Common myeloid progenitor, CD34-positive (primary cell): Measurements from ENCODE around the gene CRIP2.
A peak's percentile ranks its signal among the peaks of the same experiment; 100 is the strongest.

Source experiments
- CTCF ChIA-PET: fragments of 350-600 bp; sonication (Branson Sonifier 250); formaldehyde crosslinking; loops from one replicate; lab custom pipeline; 2021; ENCODE audit warnings: antibody characterized with exemption; lab: Charles Lee
- POLR2A ChIA-PET: fragments of 350-600 bp; sonication (Branson Sonifier 250); formaldehyde crosslinking; loops from one replicate; lab custom pipeline; 2021; ENCODE audit warnings: antibody characterized with exemption; lab: Charles Lee
- DNase-seq, 3 donors: peaks; one replicate each; pipeline versions ENCODE4 v3.0.0 to v3.0.0-alpha.2; 2013
- H3K27ac ChIP-seq, 2 experiments: 1 replicate in 1 of 2; 2 replicates in 1 of 2; pipeline ENCODE4 v1.7.0; 2013; ENCODE audit warnings: inconsistent platforms in 2 of 2, low read length in 2 of 2, mild to moderate bottlenecking in 2 of 2, low read depth in 1 of 2, moderate library complexity in 1 of 2; ENCODE audit not compliant: severe bottlenecking in 2 of 2, insufficient read depth in 1 of 2, poor library complexity in 1 of 2
- H3K27me3 ChIP-seq, 5 experiments: replicated peaks in 2 of 5; 1 replicate in 3 of 5; 2 replicates in 2 of 5; pipeline versions ENCODE4 v1.6.1 to v1.7.0; 2013; ENCODE audit warnings: low read length in 4 of 5, mild to moderate bottlenecking in 2 of 5, moderate library complexity in 2 of 5, inconsistent platforms in 1 of 5; ENCODE audit not compliant: insufficient read depth in 5 of 5, control insufficient read depth in 4 of 5
- H3K36me3 ChIP-seq, 4 experiments: 1 replicate in 2 of 4; 2 replicates in 2 of 4; pipeline versions ENCODE4 v1.6.1 to v1.7.0; 2013; ENCODE audit warnings: low read length in 3 of 4, control low read depth in 1 of 4, mild to moderate bottlenecking in 1 of 4; ENCODE audit not compliant: control insufficient read depth in 4 of 4, insufficient read depth in 4 of 4
- H3K4me1 ChIP-seq, 4 experiments: 1 replicate in 3 of 4; 2 replicates in 1 of 4; pipeline versions ENCODE4 v1.6.1 to v1.7.1; 2013; ENCODE audit warnings: low read length in 3 of 4, mild to moderate bottlenecking in 3 of 4, control low read depth in 1 of 4, inconsistent platforms in 1 of 4, moderate library complexity in 1 of 4; ENCODE audit not compliant: control insufficient read depth in 4 of 4, insufficient read depth in 4 of 4; ENCODE audit errors: control extremely low read depth in 1 of 4
- H3K4me3 ChIP-seq, 7 experiments: 1 replicate in 4 of 7; 2 replicates in 3 of 7; pipeline versions ENCODE4 v1.5.1 to v1.7.0; 2013; ENCODE audit warnings: mild to moderate bottlenecking in 7 of 7, low read length in 6 of 7, moderate library complexity in 6 of 7, inconsistent platforms in 2 of 7, low read depth in 2 of 7, control low read depth in 1 of 7; ENCODE audit not compliant: insufficient read depth in 4 of 7, control insufficient read depth in 1 of 7; ENCODE audit errors: extremely low read depth in 1 of 7
- H3K9me3 ChIP-seq, 5 experiments: 1 replicate in 4 of 5; 2 replicates in 1 of 5; pipeline versions ENCODE4 v1.6.1 to v1.7.1; 2013; ENCODE audit warnings: low read length in 4 of 5, mild to moderate bottlenecking in 2 of 5, inconsistent platforms in 1 of 5, low read depth in 1 of 5, moderate library complexity in 1 of 5; ENCODE audit not compliant: control insufficient read depth in 4 of 5, insufficient read depth in 2 of 5; ENCODE audit errors: control extremely low read depth in 1 of 5
- WGBS: methylation state at CpG from one replicate; pipeline ENCODE4 v1.1.5; 2013; ENCODE audit not compliant: insufficient coverage; 5-methylcytosine and 5-hydroxymethylcytosine counted together

CRIP2 gene

DNA sequence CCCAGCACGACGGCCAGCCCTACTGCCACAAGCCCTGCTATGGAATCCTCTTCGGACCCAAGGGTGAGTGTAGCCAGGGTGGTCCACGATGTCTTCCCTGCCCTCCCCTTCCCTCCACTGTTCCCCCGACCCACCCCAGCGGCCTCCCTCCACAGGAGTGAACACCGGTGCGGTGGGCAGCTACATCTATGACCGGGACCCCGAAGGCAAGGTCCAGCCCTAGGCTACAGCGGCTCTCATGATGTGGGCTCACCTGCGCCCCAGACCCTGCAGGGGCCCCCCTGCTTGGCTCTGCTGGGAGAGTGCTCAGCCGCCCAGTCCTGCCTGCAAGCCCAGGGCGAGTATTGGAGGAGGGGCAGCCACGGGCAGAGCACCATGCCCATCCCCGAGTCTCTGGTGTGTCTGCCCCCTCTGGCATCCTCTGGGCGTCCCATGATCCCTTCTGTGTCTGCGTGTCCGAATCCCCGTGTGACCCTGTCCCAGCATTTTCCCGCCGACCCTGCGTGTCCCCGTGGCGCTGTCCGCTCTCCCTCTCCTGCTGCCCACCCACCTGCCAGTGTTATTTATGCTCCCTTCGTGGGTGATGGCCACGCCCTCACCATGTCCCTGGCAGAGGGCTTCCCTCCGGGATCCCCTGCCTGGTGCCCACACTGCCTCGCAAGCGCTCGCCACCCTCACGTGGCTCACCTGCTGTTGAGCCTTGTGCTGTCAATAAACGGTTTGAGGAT, 5.0 kb downstream of the CRIP2 start:
- Histone ChIP-seq H3K9me3 (no peaks in the 10 kb centered on the region), H3K4me1 (peaks cover 0 to 88% (median 58%) of the 10 kb centered on the region in 4 experiments), H3K36me3 (peaks cover 0 to 6% (median 0%) of the 10 kb centered on the region in 4 experiments), H3K27ac (no peak overlapping the region), H3K4me3 (no peak overlapping the region), H3K27me3 (peaks cover 0 to 58% (median 19%) of the 10 kb centered on the region in 5 experiments)
- ChIA-PET CTCF (interaction anchor here (1.1 to 7.4 kb wide), 4 partner anchors 9 to 114 kb away, joined by 4 to 77 read pairs (median 8); no protein-coding TSS in a partner anchor), POLR2A (no interaction called here)
- DNase-seq: no peak
- 31% methylated on average over 33 of the region's 34 CpGs for WGBS

DNA sequence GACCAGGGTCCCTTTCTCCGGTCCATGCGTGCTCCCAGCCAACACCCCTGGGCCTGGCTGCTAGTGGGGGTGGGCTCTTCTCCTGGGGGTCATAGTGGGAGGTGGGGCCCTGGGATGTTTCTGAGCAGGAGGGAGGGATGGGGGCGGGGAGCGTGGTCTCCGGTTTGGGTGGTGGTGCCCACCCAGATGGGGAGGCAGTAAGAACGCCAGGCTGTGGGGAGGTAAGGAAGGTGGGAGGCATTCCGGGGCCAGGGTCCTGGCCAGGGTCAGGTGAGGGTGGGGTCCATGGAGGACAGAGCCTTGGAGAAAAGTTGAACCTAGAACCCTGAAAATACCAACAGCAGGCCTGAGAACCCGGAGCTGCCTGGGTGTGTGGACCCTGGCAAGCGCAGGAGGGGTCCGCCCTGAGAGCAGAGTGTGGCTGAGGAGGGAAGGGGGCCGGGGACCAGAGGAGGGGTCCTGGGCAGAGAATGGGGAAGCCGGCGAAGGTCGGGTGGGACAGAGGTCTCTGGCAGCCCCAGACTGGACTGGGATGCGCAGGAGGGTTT, 5.7 kb downstream of the CRIP2 start:
- Histone ChIP-seq H3K27ac (peak overlapping the region in 1 of 2 experiments; percentile 97), H3K36me3 (peaks cover 0 to 6% (median 0%) of the 10 kb centered on the region in 4 experiments), H3K4me1 (peaks cover 0 to 88% (median 55%) of the 10 kb centered on the region in 4 experiments), H3K4me3 (peak overlapping the region in 3 of 7 experiments; percentile 64 to 78 (median 67)), H3K9me3 (no peaks in the 10 kb centered on the region), H3K27me3 (peaks cover 0 to 58% (median 19%) of the 10 kb centered on the region in 5 experiments)
- CTCF ChIA-PET: interaction anchor here (0.7 to 7.4 kb wide), 13 partner anchors 9 to 139 kb away, joined by 3 to 77 read pairs (median 4); no protein-coding TSS in a partner anchor
- 52% methylated on average over 12 of the region's 15 CpGs for WGBS
- POLR2A ChIA-PET: interaction anchor here (2.2 kb wide), 1 partner anchor 10 kb away, joined by 23 read pairs; the partner anchor contains the start of gene TEDC1
- no peak for DNase-seq

DNA sequence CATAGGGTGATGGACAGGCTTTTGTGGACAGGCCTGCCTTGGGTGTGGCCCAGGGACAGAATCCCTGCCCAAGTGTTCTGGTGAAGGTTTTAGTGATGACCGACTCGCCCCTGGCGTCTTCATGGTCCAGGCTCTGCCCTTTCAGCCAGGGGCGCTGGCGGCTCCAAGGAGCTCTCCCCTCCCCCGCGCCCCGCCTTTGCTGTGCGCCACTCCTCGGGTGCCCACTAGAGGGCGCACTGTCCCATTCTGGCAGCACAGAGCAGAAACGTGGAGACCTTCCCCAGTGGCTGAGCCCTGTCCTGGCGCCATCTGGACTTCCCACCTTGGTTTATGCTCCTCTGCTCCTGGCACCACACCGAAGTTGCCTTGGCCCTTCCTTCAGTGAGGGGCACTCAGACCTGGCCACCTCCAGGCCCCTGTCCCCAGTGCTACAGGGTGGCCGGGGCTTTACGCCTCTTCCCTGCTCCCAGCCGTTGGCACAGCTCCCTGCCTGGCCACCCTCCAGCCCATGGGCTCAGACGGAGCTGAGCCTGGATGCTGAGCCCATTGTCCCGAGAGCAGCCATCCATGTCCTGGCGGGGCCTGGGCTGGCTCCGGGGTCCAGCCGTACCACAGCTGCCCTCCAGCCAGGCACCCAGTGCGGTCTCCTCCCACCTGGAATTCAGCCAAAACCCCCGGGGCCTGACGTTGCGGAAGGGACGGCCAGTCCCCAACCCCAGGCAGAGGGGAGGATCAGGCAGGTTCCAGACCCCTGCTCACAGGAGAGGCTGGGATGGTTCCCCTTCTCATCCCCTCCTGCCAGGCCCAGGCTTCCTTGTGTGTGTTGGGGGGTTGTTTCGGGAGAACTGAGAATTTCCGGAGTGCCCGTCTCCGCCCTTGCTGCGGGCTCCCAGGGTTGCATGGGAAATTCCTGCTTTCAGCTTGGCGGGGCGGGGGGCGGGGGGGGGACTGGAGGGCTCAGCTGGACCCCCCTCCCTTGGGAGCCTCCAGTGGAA, 6.5 kb downstream of the CRIP2 start:
- Histone ChIP-seq H3K4me1 (peaks cover 0 to 89% (median 57%) of the 10 kb centered on the region in 4 experiments), H3K27ac (peak overlapping the region; percentile 93 to 97), H3K9me3 (no peaks in the 10 kb centered on the region), H3K27me3 (peaks cover 0 to 58% (median 21%) of the 10 kb centered on the region in 5 experiments), H3K36me3 (peaks cover 0 to 6% (median 0%) of the 10 kb centered on the region in 4 experiments), H3K4me3 (peak overlapping the region; percentile 23 to 78 (median 53))
- DNase-seq: peak; percentile 89 to 93 (median 90)
- ChIA-PET POLR2A (interaction anchor here (0.7 to 2.2 kb wide), 3 partner anchors 9 to 337 kb away, joined by 4 to 23 read pairs (median 7); partner anchors contain the start of gene TEDC1), CTCF (interaction anchor here (0.7 to 7.4 kb wide), 17 partner anchors 9 to 139 kb away, joined by 3 to 77 read pairs (median 4); no protein-coding TSS in a partner anchor)
- under 1% methylated on average over 27 of the region's 35 CpGs for WGBS

DNA sequence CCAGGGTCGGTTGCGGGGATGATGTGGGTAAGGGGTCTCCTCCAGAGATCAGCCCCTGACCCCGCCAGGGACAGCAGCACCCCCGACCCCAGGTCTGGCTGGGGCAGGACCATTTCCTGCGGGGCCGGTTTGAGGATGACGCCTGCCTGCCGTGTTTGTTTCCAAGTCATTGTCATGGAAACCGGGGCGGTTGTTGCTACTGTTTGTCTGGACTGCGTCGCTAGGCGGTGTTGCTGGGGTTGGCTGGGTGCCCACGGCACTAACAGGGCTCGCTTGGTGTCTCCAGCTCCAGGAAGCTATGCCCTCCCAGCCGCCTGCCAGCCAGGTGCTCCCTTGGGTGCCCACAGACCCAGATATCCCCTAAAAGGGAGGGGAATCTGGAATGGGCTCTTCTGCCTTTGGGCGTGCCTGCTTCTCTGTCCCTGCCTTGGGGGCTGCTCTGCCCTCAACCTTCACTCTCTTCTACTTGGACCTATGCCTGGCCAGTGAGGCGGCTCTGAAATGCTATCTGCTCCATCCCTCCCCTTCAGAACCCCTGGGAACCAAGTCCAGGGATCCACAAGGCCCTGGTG, 7.4 kb downstream of the CRIP2 start:
- peak; percentile 98 to 99 (median 99) for DNase-seq
- CTCF ChIA-PET: interaction anchor here (0.9 to 7.4 kb wide), 12 partner anchors 8 to 117 kb away, joined by 3 to 77 read pairs (median 9); no protein-coding TSS in a partner anchor
- peak overlapping the region in 5 of 7 experiments; percentile 19 to 78 (median 36) for H3K4me3 ChIP-seq
- POLR2A ChIA-PET: interaction anchor here (1.5 to 2.2 kb wide), 2 partner anchors 9 to 10 kb away, joined by 7 to 23 read pairs; partner anchors contain the start of gene TEDC1
- H3K4me1 ChIP-seq: peaks cover 0 to 90% (median 61%) of the 10 kb centered on the region in 4 experiments
- WGBS: 8% methylated on average over 4 of the region's 18 CpGs
- H3K27ac ChIP-seq: peak overlapping the region; percentile 93 to 97
- peaks cover 0 to 6% (median 0%) of the 10 kb centered on the region in 4 experiments for H3K36me3 ChIP-seq
- peaks cover 0 to 58% (median 13%) of the 10 kb centered on the region in 5 experiments for H3K27me3 ChIP-seq
- no peaks in the 10 kb centered on the region for H3K9me3 ChIP-seq

DNA sequence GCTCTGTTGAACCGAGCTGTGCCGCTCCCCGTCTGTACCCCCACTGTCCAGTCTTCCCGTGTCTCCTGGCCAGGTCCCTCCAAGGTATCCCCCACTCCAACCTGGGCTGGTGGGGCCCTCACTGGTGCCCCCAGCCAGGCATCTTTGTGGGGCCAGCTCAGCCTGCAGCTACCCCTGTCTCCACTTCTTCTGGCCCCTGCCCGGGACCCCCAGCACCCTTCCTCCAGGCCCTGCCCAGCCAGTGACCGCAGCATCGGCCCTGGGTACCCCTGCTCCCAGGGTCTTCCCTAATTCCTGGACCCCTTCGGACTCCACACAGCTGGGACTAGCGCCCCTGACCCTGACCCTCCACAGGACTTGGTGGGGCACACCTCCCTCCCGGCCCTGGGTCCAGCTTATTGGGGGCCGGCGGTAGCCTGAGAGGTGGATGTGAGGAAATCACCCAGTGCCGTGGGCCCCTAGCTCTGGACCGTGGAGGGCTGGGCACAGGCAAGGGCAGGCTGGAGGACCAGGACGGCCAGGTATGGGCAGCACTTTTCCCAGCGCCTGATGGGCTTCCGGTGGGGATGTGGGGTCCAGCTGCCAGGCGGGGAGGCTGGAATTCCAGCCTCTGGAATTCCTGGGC, 8.0 kb downstream of the CRIP2 start:
- ChIA-PET CTCF (interaction anchor here (0.9 to 7.4 kb wide), 11 partner anchors 7 to 111 kb away, joined by 3 to 77 read pairs (median 9); no protein-coding TSS in a partner anchor), POLR2A (interaction anchor here (1.5 to 2.2 kb wide), 2 partner anchors 8 to 11 kb away, joined by 7 to 23 read pairs; partner anchors contain the start of gene TEDC1)
- Histone ChIP-seq H3K4me1 (peaks cover 0 to 91% (median 65%) of the 10 kb centered on the region in 4 experiments), H3K27ac (peak overlapping the region; percentile 93 to 97), H3K27me3 (peaks cover 0 to 58% (median 11%) of the 10 kb centered on the region in 5 experiments), H3K36me3 (peaks cover 0 to 6% (median 0%) of the 10 kb centered on the region in 4 experiments), H3K4me3 (peak overlapping the region in 2 of 7 experiments; percentile 36 to 57), H3K9me3 (no peaks in the 10 kb centered on the region)
- WGBS: 88% methylated on average over 13 of the region's 18 CpGs
- DNase-seq: no peak
